ENCODE measurements around the gene MAN1A2.
"Not testable (repeated sequence)": the region's sequence is repeated elsewhere in the genome, so short reads cannot be mapped to it uniquely, and the experiment has no call there.

Gene MAN1A2

DNA sequence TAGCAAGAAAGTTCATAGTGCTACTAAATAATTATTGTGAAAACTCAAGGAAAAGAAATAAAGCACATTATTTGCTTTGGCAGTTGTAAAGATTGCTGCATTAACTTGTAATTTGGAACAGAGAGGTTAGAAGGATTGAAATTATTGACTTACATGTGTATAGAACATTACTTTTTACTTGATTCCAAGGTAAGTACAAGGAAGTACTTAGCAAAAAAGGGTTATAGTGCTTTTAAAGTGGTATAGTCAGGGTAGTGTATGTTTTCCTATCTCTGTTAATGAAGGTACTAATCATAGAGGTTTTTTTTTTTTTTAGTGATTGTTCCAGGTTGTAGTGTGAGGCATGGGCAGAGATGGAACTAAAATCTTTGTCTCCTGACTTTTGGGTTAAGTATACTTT lies 29.4 kb downstream of the MAN1A2 start:
- DNase-seq (ENCODE audit: low read depth in 3 of 3), result no peak

- no peak for DNase-seq (ENCODE audit: low read depth in 3 of 3)
Observed at GRCh38 chr1:117398957-117399356, 31.7 kb downstream of the MAN1A2 start.

DNA sequence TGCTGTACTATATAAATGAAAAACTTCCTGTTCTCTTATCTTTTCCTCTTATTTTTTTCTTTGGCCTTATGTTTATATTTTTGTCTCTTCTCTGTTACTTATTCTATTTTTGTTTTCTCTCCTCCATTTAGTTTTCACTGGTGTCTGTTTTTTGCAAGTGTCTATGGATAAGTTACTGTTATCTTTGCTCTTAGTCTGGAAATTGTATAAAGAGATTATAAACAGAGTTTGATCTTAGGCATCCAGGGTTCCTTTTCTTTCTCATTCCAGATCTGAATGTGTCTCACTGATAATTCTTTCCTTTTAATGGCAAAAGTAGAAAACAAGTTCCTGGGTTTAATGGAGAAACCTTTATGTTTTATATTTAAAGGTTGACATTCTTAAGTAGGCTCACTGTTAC lies 34.5 kb downstream of the MAN1A2 start:
- no peak for DNase-seq (ENCODE audit: low read depth in 3 of 3)

GRCh38 chr1:117403597-117403996 lies 36.3 kb downstream of the MAN1A2 start:
- DNase-seq (ENCODE audit: low read depth in 3 of 3), result no peak

DNA sequence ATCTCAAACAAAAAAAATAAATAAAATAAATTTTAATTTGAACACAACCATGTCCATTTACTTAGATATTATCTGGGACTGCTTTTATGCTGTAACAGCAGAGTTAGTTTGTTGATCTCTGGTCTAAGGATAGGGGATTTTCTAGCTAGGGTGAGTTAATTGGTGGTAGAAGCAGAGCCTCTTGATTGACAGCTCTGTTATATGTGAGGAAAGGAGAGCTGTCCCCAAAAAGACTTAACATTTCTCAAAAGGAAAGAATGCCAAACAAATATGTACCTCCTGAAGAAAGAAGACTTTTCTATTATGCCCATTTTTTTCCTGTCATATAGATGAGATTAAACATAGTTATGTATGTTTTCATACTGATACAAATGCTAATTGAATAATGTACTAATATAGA lies 37.8 kb downstream of the MAN1A2 start:
- DNase-seq (ENCODE audit: low read depth in 3 of 3), result no peak

DNA sequence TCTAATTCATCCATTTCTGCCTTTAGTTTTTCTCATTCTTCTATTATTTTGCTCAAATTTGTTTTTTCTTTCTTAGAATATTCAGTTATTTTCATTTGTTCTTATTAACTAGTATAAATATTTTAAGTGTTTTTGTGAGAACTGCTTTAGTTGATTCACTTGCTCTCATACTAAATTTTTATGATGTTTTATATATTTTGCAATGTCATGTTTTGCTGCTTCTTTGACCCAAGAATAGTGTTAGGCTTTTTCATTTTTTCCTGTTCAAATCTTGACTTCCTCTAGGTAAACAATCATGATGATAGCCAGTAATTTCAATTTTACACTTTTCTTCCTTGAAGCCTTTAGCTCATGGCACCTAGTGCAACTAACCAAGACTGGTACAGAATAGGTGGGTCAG lies 45.2 kb downstream of the MAN1A2 start:
- DNase-seq (ENCODE audit: low read depth in 3 of 3), result no peak

GRCh38 chr1:117413412-117413811 lies 46.2 kb downstream of the MAN1A2 start:
- DNase-seq (ENCODE audit: low read depth in 3 of 3), result no peak

DNA sequence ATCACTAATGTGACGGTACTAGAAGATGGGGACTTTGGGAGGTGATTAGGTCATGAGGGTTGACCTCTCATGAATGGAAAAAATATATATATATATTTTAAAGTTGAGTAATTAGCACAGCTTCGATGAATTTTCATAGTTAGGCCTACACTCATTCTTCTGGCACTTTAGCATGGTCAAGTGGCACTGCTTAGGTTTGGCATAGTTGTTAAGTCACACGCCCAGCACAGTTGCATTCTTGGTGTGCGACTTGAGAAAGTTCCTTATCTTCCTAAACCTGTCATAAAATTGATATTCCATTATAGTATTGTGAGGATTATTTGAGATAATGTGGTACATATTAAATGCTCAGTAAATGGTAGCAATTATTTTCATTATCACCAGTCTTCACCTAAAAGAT lies 47.7 kb downstream of the MAN1A2 start:
- DNase-seq (ENCODE audit: low read depth in 3 of 3), result no peak

DNA sequence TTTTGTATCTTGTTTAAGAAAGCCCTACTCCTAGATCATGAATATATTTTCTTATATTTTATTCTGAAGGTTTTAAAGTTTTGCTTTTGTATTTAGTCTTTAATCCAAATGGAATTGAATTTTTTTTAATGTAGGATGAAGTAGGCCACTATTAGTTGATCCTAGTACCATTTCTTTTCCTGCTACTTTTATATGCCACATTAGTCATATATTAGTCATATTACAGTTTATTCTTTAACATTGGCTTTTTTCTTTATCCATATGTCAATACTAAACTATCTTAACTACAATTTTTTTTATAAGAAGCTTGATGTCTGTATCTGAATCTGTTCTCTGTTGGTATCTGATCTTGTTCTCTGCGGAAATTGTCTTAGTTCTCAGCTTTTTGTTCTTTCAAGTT lies 48.8 kb downstream of the MAN1A2 start:
- no peak for DNase-seq (ENCODE audit: low read depth in 3 of 3)

DNA sequence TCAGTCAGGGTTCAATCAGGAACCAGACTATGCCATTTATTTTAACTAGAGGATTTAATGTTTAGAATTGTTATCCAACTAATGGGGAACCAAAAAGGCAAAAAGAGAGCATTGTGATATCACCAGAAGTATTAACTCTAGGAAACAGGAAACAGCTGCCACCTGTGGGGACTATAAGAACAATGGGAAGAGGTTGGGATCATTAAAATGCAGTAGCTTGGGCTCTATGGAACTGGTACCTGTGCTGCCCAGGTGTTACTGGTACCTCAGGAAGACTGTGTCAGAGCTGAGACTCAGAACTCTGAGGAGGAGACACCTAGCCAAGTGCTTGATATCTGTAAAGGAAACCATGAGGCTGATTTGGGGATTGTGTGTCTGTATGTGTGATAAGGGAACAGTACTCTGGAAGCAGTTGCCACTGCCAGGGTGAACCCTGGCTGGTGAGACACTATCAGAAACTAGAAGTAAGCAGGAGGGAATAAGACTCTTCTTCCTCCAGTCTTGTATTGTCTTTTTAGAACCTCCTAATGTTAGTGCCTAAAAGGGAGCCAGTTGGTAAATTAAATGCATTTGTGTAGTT lies 49.4 kb downstream of the MAN1A2 start:
- DNase-seq (ENCODE audit: low read depth in 3 of 3), result no peak

DNA sequence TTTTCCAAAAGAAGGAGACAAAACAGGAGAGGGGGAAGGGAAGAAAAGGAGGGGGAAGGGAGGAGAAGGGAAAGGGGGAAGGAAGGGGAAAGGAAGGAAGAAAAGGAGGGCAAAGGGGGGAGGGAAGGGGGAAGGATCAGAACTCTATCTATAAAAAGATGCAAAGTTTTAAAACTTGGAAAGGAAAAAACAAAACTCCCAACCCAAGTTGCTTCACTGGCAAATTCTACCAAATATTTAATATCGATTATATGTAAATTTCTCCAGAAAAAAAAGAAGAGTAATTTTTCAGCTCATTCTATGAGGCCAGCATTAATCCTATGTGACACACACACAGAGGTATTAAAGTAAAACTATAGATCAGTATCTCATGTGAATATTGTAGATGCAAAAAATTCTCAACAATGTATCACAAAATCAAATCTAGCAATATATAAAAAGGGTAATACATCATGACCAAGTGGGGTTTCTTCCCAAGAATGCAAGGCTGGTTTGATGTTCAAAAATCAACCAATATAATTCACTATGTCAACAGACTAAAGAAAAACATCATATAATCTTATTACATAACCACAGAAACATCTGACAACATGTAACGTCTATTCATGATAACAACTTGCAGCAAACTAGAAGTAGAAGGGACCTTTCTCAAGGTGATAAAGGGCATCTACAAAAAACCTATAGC lies 57.9 kb downstream of the MAN1A2 start:
- DNase-seq (ENCODE audit: low read depth in 3 of 3), result no peak

DNA sequence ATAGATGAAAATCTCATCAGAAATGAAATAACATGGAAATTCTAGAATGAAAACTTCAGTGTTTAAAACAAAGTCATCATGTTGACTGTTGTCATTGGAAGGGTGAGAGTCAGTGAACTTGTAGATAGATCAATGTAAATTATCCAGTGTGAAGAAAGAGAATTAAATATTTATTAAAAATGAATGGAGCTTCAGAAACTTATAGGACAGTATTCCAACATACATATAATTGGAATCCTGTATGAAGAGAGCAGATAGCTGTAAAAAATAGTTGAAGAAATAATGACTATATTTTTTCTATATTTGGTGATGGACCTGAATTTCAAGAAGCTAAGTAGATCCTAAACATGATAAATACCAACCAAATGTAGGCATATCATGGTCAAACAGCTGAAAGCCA lies 60.0 kb downstream of the MAN1A2 start:
- no peak for DNase-seq (ENCODE audit: low read depth in 3 of 3)

DNA sequence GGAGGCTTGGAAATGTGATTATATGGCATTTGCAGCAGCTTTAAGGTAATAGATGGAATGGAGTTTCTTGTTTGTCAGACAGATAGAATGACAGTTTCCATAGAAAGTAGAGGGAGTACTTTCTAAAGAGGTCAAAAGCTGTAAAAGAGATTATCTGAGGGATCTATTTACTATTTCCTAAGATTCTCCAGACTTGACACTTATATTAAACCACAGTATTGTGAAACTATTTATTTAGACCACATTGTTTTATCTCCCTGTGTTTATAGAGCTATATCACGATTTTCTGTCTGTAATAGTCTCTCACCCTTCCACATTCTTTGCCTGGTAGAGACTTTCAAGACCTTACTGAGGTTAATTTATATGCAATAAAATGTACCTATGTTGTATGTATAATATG lies 66.7 kb downstream of the MAN1A2 start:
- no peak for DNase-seq (ENCODE audit: low read depth in 3 of 3)

DNA sequence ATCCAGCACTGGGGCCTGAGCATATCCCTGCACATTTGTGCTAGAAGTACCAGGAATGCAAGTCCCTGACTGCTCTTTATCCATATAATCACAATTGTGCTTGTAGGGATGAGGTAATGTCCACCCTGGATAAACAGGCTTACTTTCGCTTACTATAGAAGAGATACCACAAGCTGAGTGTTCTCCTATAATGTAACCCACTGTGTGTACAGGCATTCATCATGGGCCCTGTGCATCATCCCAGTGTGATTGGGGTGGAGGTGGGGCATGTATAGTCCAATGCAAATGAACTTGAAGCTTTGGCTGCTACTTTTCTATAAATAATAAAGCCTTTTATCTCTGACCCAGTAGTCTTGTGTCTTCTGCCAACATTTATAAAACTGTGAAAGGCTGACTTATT lies 69.3 kb downstream of the MAN1A2 start:
- no peak for DNase-seq (ENCODE audit: low read depth in 3 of 3)

GRCh38 chr1:117447661-117448060 lies 80.4 kb downstream of the MAN1A2 start:
- DNase-seq (ENCODE audit: low read depth in 3 of 3), result no peak

DNA sequence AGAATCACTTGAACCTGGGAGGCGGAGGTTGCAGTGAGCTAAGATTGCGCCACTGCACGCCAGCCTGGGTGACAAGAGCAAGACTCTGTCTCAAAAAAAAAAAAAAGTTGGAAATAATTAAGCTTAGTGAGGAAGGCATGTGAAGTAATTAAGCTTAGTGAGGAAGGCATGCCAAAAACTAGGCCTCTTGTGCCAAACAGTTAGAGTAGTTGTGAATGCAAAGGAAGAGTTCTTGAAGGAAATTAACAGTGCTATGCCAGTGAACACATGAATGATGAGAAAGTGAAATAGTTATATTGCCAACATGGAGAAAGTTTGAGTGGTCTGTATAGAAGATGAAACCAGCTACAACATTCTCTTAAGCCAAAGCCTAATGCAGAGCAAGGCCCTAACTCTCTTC lies 85.0 kb downstream of the MAN1A2 start:
- DNase-seq (ENCODE audit: low read depth in 3 of 3), result no peak

- DNase-seq (ENCODE audit: low read depth in 3 of 3), result no peak
Observed at GRCh38 chr1:117453958-117454357, 86.7 kb downstream of the MAN1A2 start.

DNA sequence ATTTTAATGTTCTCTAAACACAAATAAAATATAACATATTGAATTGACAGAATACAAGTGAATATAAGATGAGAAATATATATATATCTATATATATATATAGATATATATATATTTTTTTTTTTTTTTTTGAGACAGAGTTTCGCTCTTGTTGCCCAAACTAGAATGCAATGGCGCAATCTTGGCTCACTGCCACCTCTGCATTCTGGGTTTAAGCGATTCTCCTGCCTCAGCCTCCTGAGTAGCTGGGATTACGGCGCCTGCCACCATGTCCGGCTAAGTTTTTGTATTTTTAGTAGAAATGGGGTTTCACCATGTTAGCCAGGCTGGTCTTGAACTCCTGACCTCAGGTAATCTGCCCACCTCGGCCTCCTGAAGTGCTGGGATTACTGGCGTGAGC lies 91.2 kb downstream of the MAN1A2 start:
- DNase-seq (ENCODE audit: low read depth in 3 of 3), result not testable (repeated sequence)

- no peak for DNase-seq (ENCODE audit: low read depth in 3 of 3)
Observed at GRCh38 chr1:117466761-117467160, 99.5 kb downstream of the MAN1A2 start.

- no peak for DNase-seq (ENCODE audit: low read depth in 3 of 3)
Observed at GRCh38 chr1:117467336-117467735, 100.1 kb downstream of the MAN1A2 start.

DNA sequence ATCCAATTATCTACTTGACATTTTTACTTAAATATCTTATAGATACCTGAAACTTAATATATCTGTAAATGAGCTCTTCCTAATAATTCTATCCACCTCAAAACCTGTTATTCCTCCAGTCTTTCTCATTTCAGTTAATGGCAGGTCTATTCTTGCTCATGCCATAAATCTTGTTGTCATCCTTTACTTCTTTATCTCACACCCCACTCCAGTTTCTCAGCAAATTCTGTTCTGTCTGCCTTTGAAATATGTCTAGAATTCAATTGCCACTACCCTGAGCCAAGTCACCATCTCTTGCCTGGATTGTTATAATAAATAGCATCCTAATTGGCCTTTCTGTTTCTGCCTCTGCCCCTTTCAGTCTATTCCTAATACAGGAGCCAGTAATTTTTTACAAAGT lies 105.8 kb downstream of the MAN1A2 start:
- DNase-seq (ENCODE audit: low read depth in 3 of 3), result no peak

DNA sequence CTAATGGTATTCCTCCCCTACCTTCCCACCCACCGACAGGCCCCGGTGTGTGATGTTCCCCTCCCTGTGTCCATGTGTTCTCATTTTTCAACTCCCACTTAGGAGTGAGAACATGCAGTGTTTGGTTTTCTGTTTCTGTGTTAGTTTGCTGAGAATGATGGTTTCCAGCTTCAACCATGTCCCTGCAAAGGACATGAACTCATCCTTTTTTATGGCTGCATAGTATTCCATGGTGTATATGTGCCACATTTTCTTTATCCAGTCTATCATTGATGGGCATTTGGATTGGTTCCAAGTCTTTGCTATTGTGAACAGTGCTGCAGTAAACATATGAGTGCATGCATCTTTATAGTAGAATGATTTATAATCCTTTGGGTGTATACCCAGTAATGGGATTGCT lies 108.2 kb downstream of the MAN1A2 start:
- not testable (repeated sequence) for DNase-seq (ENCODE audit: low read depth in 3 of 3)

DNA sequence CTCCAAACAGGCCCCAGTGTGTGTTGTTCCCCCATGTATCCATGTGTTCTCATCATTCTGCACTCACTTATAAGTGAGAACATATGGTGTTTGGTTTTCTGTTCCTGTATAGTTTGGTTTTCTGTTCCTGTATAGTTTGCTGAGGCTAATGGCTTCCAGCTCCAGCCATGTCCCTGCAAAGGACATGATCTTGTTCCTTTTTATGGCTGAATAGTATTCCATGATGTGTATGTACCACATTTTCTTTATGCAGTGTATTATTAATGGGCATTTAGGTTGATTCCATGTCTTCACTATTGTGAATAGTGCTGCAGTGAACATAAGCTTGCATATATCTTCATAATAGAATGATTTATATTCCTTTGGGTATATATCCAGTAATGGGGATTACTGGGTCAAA lies 111.8 kb downstream of the MAN1A2 start:
- no peak for DNase-seq (ENCODE audit: low read depth in 3 of 3)

- DNase-seq (ENCODE audit: low read depth in 3 of 3), result no peak
Observed at GRCh38 chr1:117481410-117481809, 114.2 kb downstream of the MAN1A2 start.

Measured in stimulated activated CD4-positive, alpha-beta T cell treated with anti-CD3 and anti-CD28 coated beads, TNF-alpha, amount 100 ng/mL, for 24 hours (primary cell).